Activated effector memory CD4-positive, alpha-beta T cell treated with anti-CD3 and anti-CD28 coated beads, Interleukin-2, amount 50 U/mL, for 16 hours (primary cell): Measurements from ENCODE around the gene ELOVL6.
"Not testable (repeated sequence)": the region's sequence is repeated elsewhere in the genome, so short reads cannot be mapped to it uniquely, and the experiment has no call there.

Experiments used
- DNase-seq: peaks from one replicate; pipeline ENCODE4 v3.0.0-alpha.2; 2020

Gene ELOVL6

GRCh38 chr4:110198435-110199416, at the start of gene ELOVL6:
Gene ELOVL6, minus strand, starts transcription at chr4:110198615. Its CDS starts 280 bp downstream, at chr4:110198335.
- peak; percentile 67 for DNase-seq

GRCh38 chr4:110248100-110248499, 49.7 kb upstream of the ELOVL6 start:
- DNase-seq, result no peak

DNA sequence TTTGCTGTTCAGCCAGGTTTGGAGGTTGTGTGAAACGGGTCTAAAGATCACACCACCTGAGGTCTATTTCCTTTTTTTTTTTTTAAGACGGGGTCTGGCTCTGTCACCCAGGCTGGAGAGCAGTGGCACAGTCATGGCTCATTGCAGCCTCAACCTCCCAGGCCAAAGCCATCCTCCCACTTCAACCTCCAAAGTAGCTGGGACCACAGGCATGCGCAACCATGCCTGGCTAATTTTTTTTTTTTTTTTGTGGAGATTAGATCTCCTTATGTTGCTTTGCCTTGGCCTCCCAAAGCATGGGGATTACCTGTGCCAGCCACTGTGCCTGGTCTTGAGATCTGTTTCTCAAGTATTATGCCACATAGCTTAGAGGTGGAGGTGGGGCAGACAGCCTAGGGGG, 49.2 kb upstream of the ELOVL6 start:
- DNase-seq, result no peak

GRCh38 chr4:110245577-110245976, 47.2 kb upstream of the ELOVL6 start:
- no peak for DNase-seq

DNA sequence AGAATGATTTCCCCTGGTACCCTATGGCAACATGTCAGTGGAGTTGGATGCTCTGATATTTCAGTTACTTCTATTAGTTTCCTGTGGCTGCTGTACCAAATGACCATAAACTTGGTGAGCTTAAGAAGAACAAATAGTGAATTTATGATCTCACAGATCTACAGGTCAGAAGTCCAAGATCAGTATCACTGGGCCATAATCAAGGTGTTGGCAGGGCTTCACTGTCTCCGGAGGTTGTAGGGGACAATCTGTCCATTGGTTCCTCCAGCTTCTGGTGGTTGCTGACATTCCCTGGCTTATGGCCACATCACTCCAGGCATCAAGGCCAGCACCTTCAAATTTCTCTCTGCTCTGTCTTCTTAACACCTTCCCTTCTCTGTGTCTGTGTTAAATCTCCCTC, 37.9 kb upstream of the ELOVL6 start:
- no peak for DNase-seq

- DNase-seq, result not testable (repeated sequence)
These were observed 35.2 kb upstream of the ELOVL6 start for GRCh38 chr4:110233581-110233980.

GRCh38 chr4:110231869-110232268, 33.5 kb upstream of the ELOVL6 start:
- no peak for DNase-seq

DNA sequence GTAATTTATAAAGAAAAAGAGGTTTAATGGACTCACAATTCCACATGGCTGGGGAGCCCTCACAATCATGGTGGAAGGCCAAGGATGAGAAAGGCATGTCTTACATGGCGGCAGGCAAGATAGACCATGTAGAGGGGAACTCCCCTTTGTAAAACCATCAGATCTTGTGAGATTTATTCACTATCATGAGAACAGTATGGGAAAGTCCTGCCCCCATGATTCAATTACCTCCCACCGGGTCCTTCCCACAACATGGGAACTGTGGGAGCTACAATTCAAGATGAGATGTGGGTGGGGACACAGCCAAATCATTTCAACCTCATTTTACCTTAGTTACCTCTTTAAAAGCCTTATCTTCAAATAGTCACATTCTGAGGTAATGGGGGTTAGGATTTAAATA, 30.9 kb upstream of the ELOVL6 start:
- no peak for DNase-seq

GRCh38 chr4:110224812-110225211, 26.4 kb upstream of the ELOVL6 start:
- no peak for DNase-seq

- no peak for DNase-seq
These were observed 25.7 kb upstream of the ELOVL6 start for GRCh38 chr4:110224142-110224541.

GRCh38 chr4:110218935-110219334, 20.5 kb upstream of the ELOVL6 start:
- DNase-seq, result not testable (repeated sequence)

GRCh38 chr4:110217181-110217580, 18.8 kb upstream of the ELOVL6 start:
- DNase-seq, result not testable (repeated sequence)

- DNase-seq, result no peak
These were observed 17.7 kb upstream of the ELOVL6 start for GRCh38 chr4:110216129-110216528.

DNA sequence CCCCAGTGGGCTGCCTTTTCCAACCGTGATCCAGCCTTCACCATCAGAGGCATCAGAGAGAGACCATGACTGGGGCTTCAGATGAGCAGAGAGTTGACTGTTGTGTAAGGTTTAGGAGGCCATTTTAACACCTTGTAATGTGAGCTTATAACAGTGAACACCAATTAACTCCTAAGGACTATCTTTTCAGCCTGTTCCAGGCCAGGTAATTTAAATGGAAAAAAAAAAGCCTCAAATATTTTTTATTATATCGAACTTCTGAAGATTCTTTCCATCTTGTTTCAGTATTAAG, 13.3 kb upstream of the ELOVL6 start:
- no peak for DNase-seq

- DNase-seq, result no peak
These were observed 12.8 kb upstream of the ELOVL6 start for GRCh38 chr4:110211007-110211769.

GRCh38 chr4:110208419-110208818, 10.0 kb upstream of the ELOVL6 start:
- DNase-seq, result no peak

GRCh38 chr4:110207233-110207632, 8.8 kb upstream of the ELOVL6 start:
- no peak for DNase-seq

DNA sequence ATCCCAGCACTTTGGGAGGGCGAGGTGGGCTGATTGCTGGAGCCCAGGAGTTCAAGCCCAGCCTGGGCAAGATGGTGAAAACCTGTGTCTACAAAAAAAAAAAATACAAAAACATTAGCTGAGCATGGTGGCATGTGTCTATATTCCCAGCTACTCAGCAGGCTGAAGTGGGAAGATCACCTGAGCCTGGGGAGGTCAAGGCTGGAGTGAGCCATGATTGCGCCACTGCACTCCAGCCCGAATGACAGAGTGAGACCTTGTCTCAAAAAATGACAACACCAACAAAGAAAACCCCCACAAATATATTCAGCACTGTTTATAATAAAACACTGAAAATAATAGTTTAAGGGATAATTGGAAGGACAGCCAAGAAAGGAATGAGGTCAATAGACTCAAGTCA, 3.6 kb upstream of the ELOVL6 start:
- no peak for DNase-seq

DNA sequence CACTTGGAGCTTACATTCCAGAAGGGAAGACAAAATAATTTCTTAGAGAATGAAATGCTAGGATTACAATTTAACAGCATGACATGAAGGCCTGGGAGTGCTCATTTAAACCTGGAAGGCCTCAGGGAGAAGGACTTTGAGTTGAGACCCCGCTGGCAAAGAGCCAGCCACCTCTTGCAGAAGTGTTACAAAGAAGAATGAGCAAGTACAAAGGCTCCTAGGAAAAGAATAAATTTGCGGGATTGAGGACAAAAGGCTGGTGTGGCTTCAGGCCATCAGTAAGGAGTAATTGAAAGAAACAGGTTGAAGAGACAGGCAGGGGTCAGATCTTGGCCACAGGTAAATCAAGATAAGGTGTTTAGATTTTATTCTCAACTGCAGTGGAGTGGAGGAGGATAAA, 3.1 kb upstream of the ELOVL6 start:
- DNase-seq, result no peak

GRCh38 chr4:110200689-110201088, 2.3 kb upstream of the ELOVL6 start:
- DNase-seq, result no peak

GRCh38 chr4:110198049-110198434, 373 bp downstream of the ELOVL6 start:
- no peak for DNase-seq

DNA sequence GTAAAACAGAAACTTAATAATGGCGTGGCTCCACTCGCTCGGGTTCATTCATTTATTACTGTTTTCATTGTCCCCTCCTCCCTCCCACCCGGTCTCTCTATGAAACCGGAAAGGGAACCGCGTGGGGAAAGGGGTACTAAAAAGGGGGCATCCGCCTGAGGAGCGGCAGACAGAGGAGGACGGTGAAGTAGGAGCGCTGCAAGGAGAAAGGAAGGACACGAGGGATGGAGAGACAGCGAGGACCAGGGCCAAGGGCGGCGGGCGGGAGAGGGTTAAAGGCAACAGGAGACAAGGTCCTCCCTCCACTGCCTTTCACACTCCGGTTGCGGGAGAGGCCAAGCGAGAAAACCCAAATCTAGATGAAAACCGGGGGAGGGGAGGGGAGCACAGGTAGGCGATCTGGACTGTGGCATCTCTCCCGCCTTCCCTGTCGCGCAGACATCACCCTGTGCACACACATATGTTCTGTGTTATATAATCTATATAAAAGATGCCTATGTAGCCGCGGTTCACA, 829 bp downstream of the ELOVL6 start:
- peak; percentile 71 for DNase-seq

- peak; percentile 85 for DNase-seq
These were observed 1.4 kb downstream of the ELOVL6 start for GRCh38 chr4:110196871-110197528.
